H9 (cell line): ENCODE measurements around the gene HEXD. TPM values are rescaled to one million over a fixed set of nuclear protein-coding genes. Genes with fewer than 3 reads are reported as not detected.

Experiments
- DNase-seq: peaks from one replicate; pipeline ENCODE4 v3.0.0-alpha.2; 2017
- H2AFZ ChIP-seq: one replicate; pipeline ENCODE4 v1.6.1; 2013; ENCODE audit warnings: mild to moderate bottlenecking, low read length, control low read depth, moderate library complexity
- H2AK5ac ChIP-seq: 2 replicates; pipeline ENCODE4 v1.6.1; 2013; ENCODE audit warnings: low read length, control low read depth, mixed read lengths; ENCODE audit not compliant: insufficient read length
- H2BK120ac ChIP-seq: one replicate; pipeline ENCODE4 v1.6.1; 2013; ENCODE audit warnings: low read depth, mild to moderate bottlenecking, low read length, control low read depth, inconsistent platforms; ENCODE audit not compliant: poor library complexity, severe bottlenecking
- H2BK12ac ChIP-seq: 2 replicates; pipeline ENCODE4 v1.6.1; 2013; ENCODE audit warnings: low read length, control low read depth, mixed read lengths, low read depth; ENCODE audit not compliant: insufficient read length
- H2BK15ac ChIP-seq: 2 replicates; pipeline ENCODE4 v1.6.1; 2013; ENCODE audit warnings: low read depth, low read length, control low read depth
- H2BK20ac ChIP-seq: one replicate; pipeline ENCODE4 v1.6.1; 2013; ENCODE audit warnings: low read depth, mild to moderate bottlenecking, low read length, control low read depth, inconsistent platforms; ENCODE audit not compliant: poor library complexity, severe bottlenecking
- H2BK5ac ChIP-seq: 2 replicates; pipeline ENCODE4 v1.6.1; 2013; ENCODE audit warnings: low read length, control low read depth, mixed read lengths; ENCODE audit not compliant: insufficient read length
- H3K14ac ChIP-seq: 2 replicates; pipeline ENCODE4 v1.6.1; 2013; ENCODE audit warnings: low read length, control low read depth; ENCODE audit not compliant: insufficient read depth
- H3K18ac ChIP-seq: 2 replicates; pipeline ENCODE4 v1.6.1; 2013; ENCODE audit warnings: low read depth, mild to moderate bottlenecking, mixed read lengths, low read length, control low read depth; ENCODE audit not compliant: insufficient read length
- H3K23ac ChIP-seq: 2 replicates; pipeline ENCODE4 v1.6.1; 2013; ENCODE audit warnings: low read length, control low read depth, mixed read lengths, low read depth; ENCODE audit not compliant: insufficient read length
- H3K23me2 ChIP-seq: 2 replicates; pipeline ENCODE4 v1.6.1; 2013; ENCODE audit warnings: low read depth, mild to moderate bottlenecking, mixed read lengths, low read length, control low read depth; ENCODE audit not compliant: insufficient read length, poor library complexity, severe bottlenecking
- H3K27ac ChIP-seq: 2 replicates; pipeline ENCODE4 v1.5.1; 2013; ENCODE audit warnings: low read length, control low read depth, mixed read lengths, low read depth; ENCODE audit not compliant: insufficient read length
- H3K27me3 ChIP-seq: 2 replicates; pipeline ENCODE4 v1.6.1; 2013; ENCODE audit warnings: low read length, control low read depth, inconsistent platforms; ENCODE audit not compliant: insufficient read depth
- H3K4ac ChIP-seq: 2 replicates; pipeline ENCODE4 v1.6.1; 2013; ENCODE audit warnings: low read depth, mild to moderate bottlenecking, control low read depth, inconsistent platforms, low read length, moderate library complexity
- H3K4me1 ChIP-seq: 2 replicates; pipeline ENCODE4 v1.6.1; 2013; ENCODE audit warnings: low read length, control low read depth, inconsistent platforms; ENCODE audit not compliant: insufficient read depth
- H3K4me2 ChIP-seq: 2 replicates; pipeline ENCODE4 v1.6.1; 2013; ENCODE audit warnings: low read length, control low read depth, mixed read lengths; ENCODE audit not compliant: insufficient read length, insufficient read depth
- H3K56ac ChIP-seq: 2 replicates; pipeline ENCODE4 v1.6.1; 2013; ENCODE audit warnings: low read depth, mild to moderate bottlenecking, mixed read lengths, low read length, control low read depth; ENCODE audit not compliant: insufficient read length
- H3K79me1 ChIP-seq: 2 replicates; pipeline ENCODE4 v1.6.1; 2013; ENCODE audit warnings: low read depth, mild to moderate bottlenecking, moderate library complexity, low read length, control low read depth, inconsistent platforms; ENCODE audit not compliant: insufficient read depth, poor library complexity, severe bottlenecking
- H3K79me2 ChIP-seq: 2 replicates; pipeline ENCODE4 v1.6.1; 2013; ENCODE audit warnings: low read length, control low read depth, inconsistent platforms; ENCODE audit not compliant: insufficient read depth
- H3K9ac ChIP-seq: 2 replicates; pipeline ENCODE4 v1.6.1; 2013; ENCODE audit warnings: low read length, control low read depth, mixed read lengths; ENCODE audit not compliant: insufficient read length; ENCODE audit errors: extremely low read depth
- H3K9me3 ChIP-seq: one replicate; pipeline ENCODE4 v1.6.1; 2013; ENCODE audit warnings: low read depth, low read length, inconsistent platforms; ENCODE audit not compliant: control insufficient read depth
- H3T11ph ChIP-seq: one replicate; pipeline ENCODE4 v1.6.1; 2013; ENCODE audit warnings: mild to moderate bottlenecking, low read length, control low read depth, inconsistent platforms
- H4K20me1 ChIP-seq: one replicate; pipeline ENCODE4 v1.6.1; 2013; ENCODE audit not compliant: control insufficient read depth, insufficient read length, insufficient read depth
- H4K5ac ChIP-seq: 2 replicates; pipeline ENCODE4 v1.6.1; 2013; ENCODE audit warnings: low read depth, mild to moderate bottlenecking, mixed read lengths, low read length, control low read depth; ENCODE audit not compliant: insufficient read length
- H4K8ac ChIP-seq: replicated peaks from 2 replicates; pipeline ENCODE4 v1.6.1; 2013; ENCODE audit warnings: low read length, control low read depth, mixed read lengths, low read depth; ENCODE audit not compliant: insufficient read length
- H4K91ac ChIP-seq: 2 replicates; pipeline ENCODE4 v1.6.1; 2013; ENCODE audit warnings: low read depth, mild to moderate bottlenecking, moderate library complexity, mixed read lengths, low read length, control low read depth; ENCODE audit not compliant: insufficient read length
- H3K27ac Mint-ChIP-seq, 3 experiments: 2 replicates in 2 of 3; 3 replicates in 1 of 3; pipeline ENCODE4 v1.8.0; 2020 to 2021; ENCODE audit warnings: mixed read lengths in 3 of 3, mild to moderate bottlenecking in 1 of 3, moderate library complexity in 1 of 3
- H3K27me3 Mint-ChIP-seq: 2 replicates; pipeline ENCODE4 v1.8.0; 2021; ENCODE audit warnings: low read depth, mild to moderate bottlenecking, moderate library complexity, mixed read lengths
- H3K36me3 Mint-ChIP-seq, 3 experiments: 2 replicates in 2 of 3; 3 replicates in 1 of 3; pipeline ENCODE4 v1.8.0; 2020 to 2021; ENCODE audit warnings: low read depth in 3 of 3, mixed read lengths in 3 of 3; ENCODE audit not compliant: insufficient read depth in 1 of 3
- H3K4me1 Mint-ChIP-seq, 2 experiments: 2 replicates each; pipeline ENCODE4 v1.8.0; 2020; ENCODE audit warnings: mixed read lengths in 2 of 2
- H3K4me3 Mint-ChIP-seq, 2 experiments: 2 replicates in 1 of 2; 3 replicates in 1 of 2; pipeline ENCODE4 v1.8.0; 2020 to 2021; ENCODE audit warnings: mild to moderate bottlenecking in 2 of 2, mixed read lengths in 2 of 2, moderate library complexity in 1 of 2
- H3K9me3 Mint-ChIP-seq, 2 experiments: 2 replicates in 1 of 2; 3 replicates in 1 of 2; pipeline ENCODE4 v1.8.0; 2020; ENCODE audit warnings: mild to moderate bottlenecking in 2 of 2, mixed read lengths in 2 of 2, moderate library complexity in 1 of 2
- WGBS: extraction: QIAGEN DNeasy Blood & Tissue Kit; methylation state at CpG from one replicate; pipeline ENCODE4 v1.1.7; 2013; ENCODE audit warnings: missing lambda C conversion rate, low lambda C conversion rate, mixed read lengths; ENCODE audit not compliant: insufficient read length; ENCODE audit errors: extremely low coverage; 5-methylcytosine and 5-hydroxymethylcytosine counted together
- total RNA-seq: library from RNA; stranded (reverse); gene quantifications from 2 replicates; pipeline ENCODE4 v1.2.1, GENCODE V29; 2021
- TF ChIP-seq, protein P1 (sequence below): fragments of 200-600 bp; sonication (generic); conservative IDR thresholded peaks from 3 replicates; pipeline ENCODE4 v1.8.0; 2021; ENCODE audit warnings: antibody characterized with exemption, mild to moderate bottlenecking

The HEXD gene
- total RNA-seq, 1 experiment from 2014 or later, result 23.2 TPM

DNA sequence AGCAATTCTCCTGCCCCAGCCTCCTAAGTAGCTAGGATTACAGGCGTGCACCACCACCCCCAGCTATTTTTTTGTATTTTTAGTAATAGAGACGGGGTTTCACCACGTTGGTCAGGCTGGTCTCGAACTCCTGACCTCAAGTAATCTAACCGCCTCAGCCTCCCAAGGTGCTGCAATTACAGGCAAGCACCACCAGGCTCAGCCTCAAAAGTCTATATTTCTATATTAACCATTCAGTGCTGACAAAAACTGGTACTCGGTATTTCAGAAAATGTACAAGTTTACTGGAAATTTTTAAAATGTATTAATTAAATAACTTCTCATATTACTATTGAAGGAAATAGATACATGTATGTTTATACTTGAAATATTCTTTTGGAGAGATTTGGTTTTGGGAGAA, 1.4 kb upstream of the HEXD start:
- no peaks in the 10 kb centered on the region for H3K9me3 ChIP-seq
- Mint-ChIP-seq H3K36me3 (peaks cover 21 to 29% (median 24%) of the 10 kb centered on the region in 3 experiments; a peak in 6 of 7 replicates), H3K4me3 (no peak overlapping the region), H3K4me1 (peaks cover 14 to 23% of the 10 kb centered on the region in 2 experiments), H3K9me3 (peaks cover 3 to 6% of the 10 kb centered on the region in 2 experiments; a peak in 4 of 5 replicates), H3K27ac (no peak overlapping the region), H3K27me3 (peaks cover 3% of the 10 kb centered on the region)
- no peak overlapping the region for H2BK20ac ChIP-seq
- no peak overlapping the region for H3K18ac ChIP-seq
- H3K79me2 ChIP-seq, result no peaks in the 10 kb centered on the region
- H2BK12ac ChIP-seq, result no peak overlapping the region
- no peak overlapping the region for H3T11ph ChIP-seq
- H3K79me1 ChIP-seq, result no peaks in the 10 kb centered on the region
- H3K4me1 ChIP-seq, result no peaks in the 10 kb centered on the region
- no CpG with 5 or more reads among the region's 6 CpGs for WGBS
- peaks cover 3% of the 10 kb centered on the region for H3K23me2 ChIP-seq
- no peak overlapping the region for H4K8ac ChIP-seq
- no peak overlapping the region for H3K4ac ChIP-seq
- no peak overlapping the region for H3K9ac ChIP-seq
- H2BK120ac ChIP-seq, result no peak overlapping the region
- H2AFZ ChIP-seq, result no peak overlapping the region
- H3K27ac ChIP-seq, result no peak overlapping the region
- no peak overlapping the region for H3K23ac ChIP-seq
- H2AK5ac ChIP-seq, result no peak overlapping the region
- H3K56ac ChIP-seq, result no peak overlapping the region
- TF ChIP-seq, protein P1, sequence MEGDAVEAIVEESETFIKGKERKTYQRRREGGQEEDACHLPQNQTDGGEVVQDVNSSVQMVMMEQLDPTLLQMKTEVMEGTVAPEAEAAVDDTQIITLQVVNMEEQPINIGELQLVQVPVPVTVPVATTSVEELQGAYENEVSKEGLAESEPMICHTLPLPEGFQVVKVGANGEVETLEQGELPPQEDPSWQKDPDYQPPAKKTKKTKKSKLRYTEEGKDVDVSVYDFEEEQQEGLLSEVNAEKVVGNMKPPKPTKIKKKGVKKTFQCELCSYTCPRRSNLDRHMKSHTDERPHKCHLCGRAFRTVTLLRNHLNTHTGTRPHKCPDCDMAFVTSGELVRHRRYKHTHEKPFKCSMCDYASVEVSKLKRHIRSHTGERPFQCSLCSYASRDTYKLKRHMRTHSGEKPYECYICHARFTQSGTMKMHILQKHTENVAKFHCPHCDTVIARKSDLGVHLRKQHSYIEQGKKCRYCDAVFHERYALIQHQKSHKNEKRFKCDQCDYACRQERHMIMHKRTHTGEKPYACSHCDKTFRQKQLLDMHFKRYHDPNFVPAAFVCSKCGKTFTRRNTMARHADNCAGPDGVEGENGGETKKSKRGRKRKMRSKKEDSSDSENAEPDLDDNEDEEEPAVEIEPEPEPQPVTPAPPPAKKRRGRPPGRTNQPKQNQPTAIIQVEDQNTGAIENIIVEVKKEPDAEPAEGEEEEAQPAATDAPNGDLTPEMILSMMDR, result peak; percentile 46; the same call in 2 of the 3 replicates
- H4K91ac ChIP-seq, result no peak overlapping the region
- no peaks in the 10 kb centered on the region for H4K20me1 ChIP-seq
- no peak overlapping the region for H4K5ac ChIP-seq
- DNase-seq, result no peak
- no peaks in the 10 kb centered on the region for H3K27me3 ChIP-seq
- H3K14ac ChIP-seq, result no peak overlapping the region
- no peak overlapping the region for H2BK15ac ChIP-seq
- H3K4me2 ChIP-seq, result no peak overlapping the region
- no peak overlapping the region for H2BK5ac ChIP-seq
